IgD-negative memory B cell (primary cell): Measurements from ENCODE around the gene MAZ. TPM values are rescaled to one million over a fixed set of nuclear protein-coding genes. Genes with fewer than 3 reads are reported as not detected.
"Not testable (repeated sequence)": the region's sequence is repeated elsewhere in the genome, so short reads cannot be mapped to it uniquely, and the experiment has no call there.

Experiments
- H3K27ac Mint-ChIP-seq, 3 donors: one replicate each; pipeline ENCODE4 v1.8.0; 2020 to 2022; ENCODE audit warnings: mild to moderate bottlenecking in 3 of 3, mixed read lengths in 3 of 3, moderate library complexity in 1 of 3
- H3K27me3 Mint-ChIP-seq: one replicate; pipeline ENCODE4 v1.8.0; 2021; ENCODE audit warnings: mixed read lengths
- H3K36me3 Mint-ChIP-seq: one replicate; pipeline ENCODE4 v1.8.0; 2020; ENCODE audit warnings: mild to moderate bottlenecking, mixed read lengths
- H3K4me1 Mint-ChIP-seq, 3 donors: one replicate each; pipeline ENCODE4 v1.8.0; 2020 to 2022; ENCODE audit warnings: mixed read lengths in 3 of 3, mild to moderate bottlenecking in 1 of 3
- H3K4me3 Mint-ChIP-seq, 4 donors: one replicate each; pipeline ENCODE4 v1.8.0; 2020 to 2022; ENCODE audit warnings: mild to moderate bottlenecking in 4 of 4, mixed read lengths in 4 of 4, moderate library complexity in 3 of 4
- H3K9me3 Mint-ChIP-seq, 3 donors: one replicate each; pipeline ENCODE4 v1.8.0; 2020 to 2021; ENCODE audit warnings: mixed read lengths in 3 of 3, mild to moderate bottlenecking in 1 of 3
- polyA plus RNA-seq: library from polyadenylated mRNA; unstranded; fragments of 300-500 nt; fragmentation: Illumina TruSeq; gene quantifications from one replicate; pipeline ENCODE4 v1.2.3, GENCODE V29; 2021

MAZ gene
- polyA plus RNA-seq: 22.9 TPM

GRCh38 chr16:29806099-29806579, at the start of gene MAZ:
TSS of gene MAZ (plus strand) at chr16:29806529. CDS start at chr16:29806702, 173 bp downstream.
- H3K4me3 Mint-ChIP-seq: peak within 1 kb of the TSS; percentile 96 to 100 (median 100)
- H3K9me3 Mint-ChIP-seq: no peaks in the 10 kb centered on the region
- peak within 1 kb of the TSS; percentile 95 to 100 (median 99) for H3K27ac Mint-ChIP-seq
- peaks cover 26 to 33% (median 32%) of the 10 kb centered on the region in 3 donors for H3K4me1 Mint-ChIP-seq
- peaks cover 1% of the 10 kb centered on the region for H3K27me3 Mint-ChIP-seq
- H3K36me3 Mint-ChIP-seq: peaks cover 5% of the 10 kb centered on the region

- Mint-ChIP-seq H3K9me3 (no peaks in the 10 kb centered on the region), H3K4me3 (peak overlapping the region in 2 of 4 donors; percentile 25 to 72), H3K27me3 (no peaks in the 10 kb centered on the region), H3K4me1 (peaks cover 15 to 21% (median 17%) of the 10 kb centered on the region in 3 donors), H3K36me3 (no peaks in the 10 kb centered on the region), H3K27ac (peak overlapping the region in 2 of 3 donors; percentile 45 to 64)
These were observed 49.7 kb upstream of the MAZ start for GRCh38 chr16:29756654-29757053.

- H3K9me3 Mint-ChIP-seq, H3K36me3 Mint-ChIP-seq, H3K27me3 Mint-ChIP-seq: not testable (repeated sequence)
- H3K27ac Mint-ChIP-seq: peak overlapping the region in 2 of 3 donors; percentile 45 to 64
- peaks cover 17 to 21% (median 17%) of the 10 kb centered on the region in 3 donors for H3K4me1 Mint-ChIP-seq
- H3K4me3 Mint-ChIP-seq: peak overlapping the region in 1 of 4 donors; percentile 25
These were observed 49.2 kb upstream of the MAZ start for GRCh38 chr16:29757086-29757485.

- Mint-ChIP-seq H3K27ac (peak overlapping the region in 1 of 3 donors; percentile 16), H3K36me3 (no peaks in the 10 kb centered on the region), H3K27me3 (no peaks in the 10 kb centered on the region), H3K4me1 (peaks cover 18 to 23% (median 19%) of the 10 kb centered on the region in 3 donors), H3K4me3 (peak overlapping the region in 1 of 4 donors; percentile 34), H3K9me3 (no peaks in the 10 kb centered on the region)
These were observed 48.3 kb upstream of the MAZ start for GRCh38 chr16:29757950-29758466.

- Mint-ChIP-seq H3K4me3 (peak overlapping the region in 1 of 4 donors; percentile 33), H3K27ac (peak overlapping the region in 1 of 3 donors; percentile 78), H3K27me3 (no peaks in the 10 kb centered on the region), H3K9me3 (no peaks in the 10 kb centered on the region), H3K4me1 (peaks cover 15 to 16% (median 16%) of the 10 kb centered on the region in 3 donors), H3K36me3 (no peaks in the 10 kb centered on the region)
These were observed 45.6 kb upstream of the MAZ start for GRCh38 chr16:29760567-29761279.

- not testable (repeated sequence) for H3K36me3 Mint-ChIP-seq, H3K4me3 Mint-ChIP-seq
These were observed 45.1 kb upstream of the MAZ start for GRCh38 chr16:29761280-29761651.

GRCh38 chr16:29761882-29762281, 44.4 kb upstream of the MAZ start:
- Mint-ChIP-seq H3K4me1 (peaks cover 11 to 14% (median 12%) of the 10 kb centered on the region in 3 donors), H3K27ac (no peak overlapping the region), H3K36me3 (no peaks in the 10 kb centered on the region), H3K27me3 (no peaks in the 10 kb centered on the region), H3K9me3 (no peaks in the 10 kb centered on the region), H3K4me3 (no peak overlapping the region)

More at GRCh38 chr16:29761280-29761651, 45.1 kb upstream of the MAZ start:
- H3K27me3 Mint-ChIP-seq, H3K9me3 Mint-ChIP-seq, H3K27ac Mint-ChIP-seq: not testable (repeated sequence)
- peaks cover 15 to 16% (median 16%) of the 10 kb centered on the region in 3 donors for H3K4me1 Mint-ChIP-seq

GRCh38 chr16:29763326-29763725, 43.0 kb upstream of the MAZ start:
- Mint-ChIP-seq H3K27ac (peak overlapping the region in 1 of 3 donors; percentile 35), H3K27me3 (no peaks in the 10 kb centered on the region), H3K36me3 (no peaks in the 10 kb centered on the region), H3K4me3 (peak overlapping the region in 1 of 4 donors; percentile 43), H3K9me3 (no peaks in the 10 kb centered on the region), H3K4me1 (peaks cover 9 to 12% (median 11%) of the 10 kb centered on the region in 3 donors)

- Mint-ChIP-seq H3K27me3 (no peaks in the 10 kb centered on the region), H3K27ac (no peak overlapping the region), H3K4me3 (peak overlapping the region in 1 of 4 donors; percentile 2), H3K36me3 (no peaks in the 10 kb centered on the region), H3K9me3 (no peaks in the 10 kb centered on the region), H3K4me1 (peaks cover 8 to 11% (median 11%) of the 10 kb centered on the region in 3 donors)
These were observed 40.9 kb upstream of the MAZ start for GRCh38 chr16:29765167-29766032.

GRCh38 chr16:29766571-29766970, 39.8 kb upstream of the MAZ start:
- H3K4me1 Mint-ChIP-seq: peaks cover 5 to 11% (median 8%) of the 10 kb centered on the region in 3 donors
- H3K36me3 Mint-ChIP-seq: no peaks in the 10 kb centered on the region
- H3K27me3 Mint-ChIP-seq: no peaks in the 10 kb centered on the region
- no peak overlapping the region for H3K4me3 Mint-ChIP-seq
- H3K9me3 Mint-ChIP-seq: no peaks in the 10 kb centered on the region
- no peak overlapping the region for H3K27ac Mint-ChIP-seq

- Mint-ChIP-seq H3K9me3 (no peaks in the 10 kb centered on the region), H3K4me1 (peaks cover 5 to 9% (median 8%) of the 10 kb centered on the region in 3 donors), H3K27ac (no peak overlapping the region)
These were observed 39.3 kb upstream of the MAZ start for GRCh38 chr16:29767062-29767461.

GRCh38 chr16:29769507-29769906, 36.8 kb upstream of the MAZ start:
- H3K4me3 Mint-ChIP-seq: no peak overlapping the region
- H3K9me3 Mint-ChIP-seq: no peaks in the 10 kb centered on the region
- peaks cover 0 to 8% (median 3%) of the 10 kb centered on the region in 3 donors for H3K4me1 Mint-ChIP-seq
- no peaks in the 10 kb centered on the region for H3K36me3 Mint-ChIP-seq
- no peak overlapping the region for H3K27ac Mint-ChIP-seq
- H3K27me3 Mint-ChIP-seq: no peaks in the 10 kb centered on the region

More at GRCh38 chr16:29767062-29767461, 39.3 kb upstream of the MAZ start:
- no peaks in the 10 kb centered on the region for H3K27me3 Mint-ChIP-seq
- H3K36me3 Mint-ChIP-seq: no peaks in the 10 kb centered on the region
- H3K4me3 Mint-ChIP-seq: no peak overlapping the region

GRCh38 chr16:29770250-29770929, 35.9 kb upstream of the MAZ start:
- no peak overlapping the region for H3K4me3 Mint-ChIP-seq
- peaks cover 0 to 7% (median 3%) of the 10 kb centered on the region in 3 donors for H3K4me1 Mint-ChIP-seq
- no peak overlapping the region for H3K27ac Mint-ChIP-seq

GRCh38 chr16:29772330-29772729, 34.0 kb upstream of the MAZ start:
- H3K27ac Mint-ChIP-seq, H3K4me3 Mint-ChIP-seq, H3K36me3 Mint-ChIP-seq: not testable (repeated sequence)

More at GRCh38 chr16:29770250-29770929, 35.9 kb upstream of the MAZ start:
- Mint-ChIP-seq H3K9me3 (no peaks in the 10 kb centered on the region), H3K36me3 (no peaks in the 10 kb centered on the region), H3K27me3 (no peaks in the 10 kb centered on the region)

More at GRCh38 chr16:29772330-29772729, 34.0 kb upstream of the MAZ start:
- not testable (repeated sequence) for H3K9me3 Mint-ChIP-seq, H3K27me3 Mint-ChIP-seq, H3K4me1 Mint-ChIP-seq
